ENCODE data around the gene HAAO. TPM values are rescaled to one million over a fixed set of nuclear protein-coding genes. Genes with fewer than 3 reads are reported as not detected.

HAAO gene
- total and polyA plus RNA-seq, 2 of the 13 experiments (the other 11 are each of a cell fraction or from before 2014, with no cell fraction given): 36.1 to 42.7 TPM

GRCh38 chr2:42792583-42793333 lies at the start of gene HAAO (continued):
- TF ChIP-seq ATF3 (CRISPR knock-in tag; IDR thresholded peaks at IDR 0.05) (peak; percentile 80), HINFP (CRISPR knock-in tag; IDR thresholded peaks at IDR 0.05; ENCODE audit: low read depth) (peak; percentile 81), PHF5A (CRISPR knock-in tag; IDR thresholded peaks at IDR 0.05; ENCODE audit: low read depth, unreplicated experiment) (peak; percentile 96), ZSCAN25 (CRISPR knock-in tag; IDR thresholded peaks at IDR 0.05) (peak; percentile 87), SALL1 (CRISPR knock-in tag; IDR thresholded peaks at IDR 0.05) (peak; percentile 99), SALL2 (CRISPR knock-in tag; IDR thresholded peaks at IDR 0.05) (peak; percentile 97), BRCA1 (CRISPR knock-in tag; IDR thresholded peaks at IDR 0.05) (peak; percentile 97), XBP1 (CRISPR knock-in tag; IDR thresholded peaks at IDR 0.05) (peak; percentile 78; the same call in 1 of the 2 replicates), HNF1B (CRISPR knock-in tag; IDR thresholded peaks at IDR 0.05) (peak; percentile 94), SNAPC2 (CRISPR knock-in tag; IDR thresholded peaks at IDR 0.05) (peak; percentile 65; the same call in 1 of the 2 replicates), ZBTB25 (CRISPR knock-in tag; IDR thresholded peaks at IDR 0.05) (peak; percentile 96), ZNF280B (CRISPR knock-in tag; IDR thresholded peaks at IDR 0.05; ENCODE audit: borderline replicate concordance) (peak; percentile 96), PRMT3 (CRISPR knock-in tag; IDR thresholded peaks at IDR 0.05; ENCODE audit: borderline replicate concordance, low read depth) (peak; percentile 83; the same call in 1 of the 2 replicates), ZNF674 (CRISPR knock-in tag; IDR thresholded peaks at IDR 0.05; ENCODE audit: low read depth) (peak; percentile 97), TGIF2 (CRISPR knock-in tag; IDR thresholded peaks at IDR 0.05) (no peak), ZNF572 (CRISPR knock-in tag; IDR thresholded peaks at IDR 0.05) (0 out of 2 replicates have a peak, but pooled peaks have one; percentile 16), POLR2G (IDR thresholded peaks at IDR 0.05; ENCODE audit: low read depth, low read length) (peak; percentile 100), ZNF354B (CRISPR knock-in tag; IDR thresholded peaks at IDR 0.05) (no peak), ZNF550 (CRISPR knock-in tag; IDR thresholded peaks at IDR 0.05; ENCODE audit: borderline replicate concordance) (no peak; the same call in 1 of the 2 replicates), GTF3A (CRISPR knock-in tag; conservative IDR thresholded peaks at IDR 0.05) (no peak; the same call in 1 of the 2 replicates), JUND (CRISPR knock-in tag; IDR thresholded peaks at IDR 0.05) (peak; percentile 51; the same call in 1 of the 2 replicates)
